ENCODE measurements around the gene EME2. TPM values are rescaled to one million over a fixed set of nuclear protein-coding genes. Genes with fewer than 3 reads are reported as not detected.

EME2 gene
- total RNA-seq, 1 experiment from 2014 or later, result 36.3 TPM

DNA sequence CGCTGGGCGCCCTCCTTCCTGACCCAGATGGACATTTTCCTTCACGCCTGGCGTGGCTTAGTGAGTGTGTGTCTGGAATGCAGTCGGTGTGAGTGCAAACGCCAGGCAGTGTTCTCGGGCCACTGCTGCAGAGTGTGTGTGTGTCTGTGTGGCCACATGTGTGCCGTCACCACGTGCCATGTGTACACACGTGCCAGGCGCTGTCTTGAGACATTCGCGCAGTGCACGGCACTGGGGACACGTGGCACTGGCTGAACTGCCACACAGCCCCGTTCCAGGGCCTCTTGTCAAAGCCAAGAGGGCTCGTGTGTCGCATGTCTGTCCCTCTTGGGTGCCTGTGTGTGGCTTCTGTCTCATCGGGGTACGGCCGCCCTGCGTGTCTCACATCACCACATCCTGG is 37.8 kb upstream of the EME2 start:
- RAD21 ChIA-PET (ENCODE audit: low non-redundant PET in 1 of 2, low total read pairs in 2 of 2, uncharacterized antibody in 2 of 2, unreplicated experiment in 2 of 2), result no interaction called here

More for the DNA sequence above, 37.8 kb upstream of the EME2 start:
- no TSS peak for BruUV-seq (replicated peaks)
- Histone ChIP-seq H3K9me2 (ENCODE audit: insufficient read depth) (no peaks in the 10 kb centered on the region), H3K4me2 (ENCODE audit: low read length) (no peak overlapping the region), H3K27ac (ENCODE audit: low read depth, low read length) (peak overlapping the region; percentile 17; the same call in 1 of the 2 replicates), H3K36me3 (ENCODE audit: control insufficient read depth in 1 of 2, insufficient read depth in 2 of 2, low read length in 2 of 2) (peaks cover 0 to 6% of the 10 kb centered on the region in 2 experiments; a peak in 2 of 4 replicates), H2AFZ (ENCODE audit: low read depth, low read length, poor library complexity, severe bottlenecking) (no peak overlapping the region), H3K79me2 (ENCODE audit: insufficient read depth, low read length) (no peaks in the 10 kb centered on the region; the same call in 1 of the 2 replicates), H3K9me3 (ENCODE audit: control insufficient read depth in 1 of 2, insufficient read depth in 1 of 2, low read depth in 1 of 2, low read length in 2 of 2) (peaks cover 0 to 12% of the 10 kb centered on the region in 2 experiments; a peak in 2 of 4 replicates), H3K4me1 (ENCODE audit: control insufficient read depth in 1 of 2, insufficient read depth in 2 of 2, low read length in 2 of 2) (no peaks in the 10 kb centered on the region), H4K20me1 (ENCODE audit: insufficient read depth) (no peaks in the 10 kb centered on the region), H3K4me3 (replicated peaks in 1 of 2; ENCODE audit: low read depth in 1 of 2, low read length in 2 of 2) (no peak overlapping the region), H3K27me3 (ENCODE audit: insufficient read depth, low read length) (no peaks in the 10 kb centered on the region), H3K9ac (ENCODE audit: low read length) (no peak overlapping the region)
- ChIA-PET POLR2A (no interaction called here), CTCF (no interaction called here)
- TF ChIP-seq EGR1 (IDR thresholded peaks at IDR 0.05; ENCODE audit: low read depth), result no peak
- no peak for TF ChIP-seq JUND (IDR thresholded peaks at IDR 0.05)
- TF ChIP-seq TCF7L2 (IDR thresholded peaks at IDR 0.05; ENCODE audit: borderline replicate concordance, extremely low read depth, insufficient read depth, insufficient read length), result no peak
- TF ChIP-seq SIN3A (IDR thresholded peaks at IDR 0.05; ENCODE audit: low read depth), result no peak
- TF ChIP-seq, protein P1, sequence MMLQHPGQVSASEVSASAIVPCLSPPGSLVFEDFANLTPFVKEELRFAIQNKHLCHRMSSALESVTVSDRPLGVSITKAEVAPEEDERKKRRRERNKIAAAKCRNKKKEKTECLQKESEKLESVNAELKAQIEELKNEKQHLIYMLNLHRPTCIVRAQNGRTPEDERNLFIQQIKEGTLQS (IDR thresholded peaks at IDR 0.05), result no peak
- no peak for TF ChIP-seq RAD21 (IDR thresholded peaks at IDR 0.05; ENCODE audit: low read depth)
- no peak for TF ChIP-seq SRF (IDR thresholded peaks at IDR 0.05; ENCODE audit: low read depth)
- TF ChIP-seq, protein P2, sequence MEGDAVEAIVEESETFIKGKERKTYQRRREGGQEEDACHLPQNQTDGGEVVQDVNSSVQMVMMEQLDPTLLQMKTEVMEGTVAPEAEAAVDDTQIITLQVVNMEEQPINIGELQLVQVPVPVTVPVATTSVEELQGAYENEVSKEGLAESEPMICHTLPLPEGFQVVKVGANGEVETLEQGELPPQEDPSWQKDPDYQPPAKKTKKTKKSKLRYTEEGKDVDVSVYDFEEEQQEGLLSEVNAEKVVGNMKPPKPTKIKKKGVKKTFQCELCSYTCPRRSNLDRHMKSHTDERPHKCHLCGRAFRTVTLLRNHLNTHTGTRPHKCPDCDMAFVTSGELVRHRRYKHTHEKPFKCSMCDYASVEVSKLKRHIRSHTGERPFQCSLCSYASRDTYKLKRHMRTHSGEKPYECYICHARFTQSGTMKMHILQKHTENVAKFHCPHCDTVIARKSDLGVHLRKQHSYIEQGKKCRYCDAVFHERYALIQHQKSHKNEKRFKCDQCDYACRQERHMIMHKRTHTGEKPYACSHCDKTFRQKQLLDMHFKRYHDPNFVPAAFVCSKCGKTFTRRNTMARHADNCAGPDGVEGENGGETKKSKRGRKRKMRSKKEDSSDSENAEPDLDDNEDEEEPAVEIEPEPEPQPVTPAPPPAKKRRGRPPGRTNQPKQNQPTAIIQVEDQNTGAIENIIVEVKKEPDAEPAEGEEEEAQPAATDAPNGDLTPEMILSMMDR (IDR thresholded peaks at IDR 0.05 in 2 of 3, conservative IDR thresholded peaks at IDR 0.05 in 1 of 3; ENCODE audit: borderline replicate concordance in 1 of 3, insufficient read depth in 1 of 3, low read depth in 2 of 3, low read length in 2 of 3), result no peak
- no peak for TF ChIP-seq ELF1 (IDR thresholded peaks at IDR 0.05; ENCODE audit: borderline replicate concordance, low read depth)
- TF ChIP-seq YY1 (IDR thresholded peaks at IDR 0.05; ENCODE audit: extremely low read depth, insufficient replicate concordance, low read depth, low read length), result no peak
- TF ChIP-seq, protein P3, sequence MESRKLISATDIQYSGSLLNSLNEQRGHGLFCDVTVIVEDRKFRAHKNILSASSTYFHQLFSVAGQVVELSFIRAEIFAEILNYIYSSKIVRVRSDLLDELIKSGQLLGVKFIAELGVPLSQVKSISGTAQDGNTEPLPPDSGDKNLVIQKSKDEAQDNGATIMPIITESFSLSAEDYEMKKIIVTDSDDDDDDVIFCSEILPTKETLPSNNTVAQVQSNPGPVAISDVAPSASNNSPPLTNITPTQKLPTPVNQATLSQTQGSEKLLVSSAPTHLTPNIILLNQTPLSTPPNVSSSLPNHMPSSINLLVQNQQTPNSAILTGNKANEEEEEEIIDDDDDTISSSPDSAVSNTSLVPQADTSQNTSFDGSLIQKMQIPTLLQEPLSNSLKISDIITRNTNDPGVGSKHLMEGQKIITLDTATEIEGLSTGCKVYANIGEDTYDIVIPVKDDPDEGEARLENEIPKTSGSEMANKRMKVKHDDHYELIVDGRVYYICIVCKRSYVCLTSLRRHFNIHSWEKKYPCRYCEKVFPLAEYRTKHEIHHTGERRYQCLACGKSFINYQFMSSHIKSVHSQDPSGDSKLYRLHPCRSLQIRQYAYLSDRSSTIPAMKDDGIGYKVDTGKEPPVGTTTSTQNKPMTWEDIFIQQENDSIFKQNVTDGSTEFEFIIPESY (IDR thresholded peaks at IDR 0.05; ENCODE audit: extremely low read depth, insufficient replicate concordance, low read length), result no peak
- TF ChIP-seq CEBPB (IDR thresholded peaks at IDR 0.05; ENCODE audit: low read depth), result no peak
- TF ChIP-seq, protein P4, sequence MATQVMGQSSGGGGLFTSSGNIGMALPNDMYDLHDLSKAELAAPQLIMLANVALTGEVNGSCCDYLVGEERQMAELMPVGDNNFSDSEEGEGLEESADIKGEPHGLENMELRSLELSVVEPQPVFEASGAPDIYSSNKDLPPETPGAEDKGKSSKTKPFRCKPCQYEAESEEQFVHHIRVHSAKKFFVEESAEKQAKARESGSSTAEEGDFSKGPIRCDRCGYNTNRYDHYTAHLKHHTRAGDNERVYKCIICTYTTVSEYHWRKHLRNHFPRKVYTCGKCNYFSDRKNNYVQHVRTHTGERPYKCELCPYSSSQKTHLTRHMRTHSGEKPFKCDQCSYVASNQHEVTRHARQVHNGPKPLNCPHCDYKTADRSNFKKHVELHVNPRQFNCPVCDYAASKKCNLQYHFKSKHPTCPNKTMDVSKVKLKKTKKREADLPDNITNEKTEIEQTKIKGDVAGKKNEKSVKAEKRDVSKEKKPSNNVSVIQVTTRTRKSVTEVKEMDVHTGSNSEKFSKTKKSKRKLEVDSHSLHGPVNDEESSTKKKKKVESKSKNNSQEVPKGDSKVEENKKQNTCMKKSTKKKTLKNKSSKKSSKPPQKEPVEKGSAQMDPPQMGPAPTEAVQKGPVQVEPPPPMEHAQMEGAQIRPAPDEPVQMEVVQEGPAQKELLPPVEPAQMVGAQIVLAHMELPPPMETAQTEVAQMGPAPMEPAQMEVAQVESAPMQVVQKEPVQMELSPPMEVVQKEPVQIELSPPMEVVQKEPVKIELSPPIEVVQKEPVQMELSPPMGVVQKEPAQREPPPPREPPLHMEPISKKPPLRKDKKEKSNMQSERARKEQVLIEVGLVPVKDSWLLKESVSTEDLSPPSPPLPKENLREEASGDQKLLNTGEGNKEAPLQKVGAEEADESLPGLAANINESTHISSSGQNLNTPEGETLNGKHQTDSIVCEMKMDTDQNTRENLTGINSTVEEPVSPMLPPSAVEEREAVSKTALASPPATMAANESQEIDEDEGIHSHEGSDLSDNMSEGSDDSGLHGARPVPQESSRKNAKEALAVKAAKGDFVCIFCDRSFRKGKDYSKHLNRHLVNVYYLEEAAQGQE (IDR thresholded peaks at IDR 0.05; ENCODE audit: low read depth), result no peak
- no peak for TF ChIP-seq POLR2AphosphoS5 (IDR thresholded peaks at IDR 0.05; ENCODE audit: low read depth, low read length)
- no peak for DNase-seq (ENCODE audit: low read depth, low spot score)
- intact Hi-C loops (cut with micrococcal nuclease), result no loop called here
- ATAC-seq, result no peak
